ENCODE data around the gene METTL17. TPM values are rescaled to one million over a fixed set of nuclear protein-coding genes. Genes with fewer than 3 reads are reported as not detected.

METTL17 gene
- total and polyA plus RNA-seq, 9 of the 15 experiments (the other 6 are each of a cell fraction or from before 2014, with no cell fraction given): 65.6 to 150 (median 90.0) TPM

DNA sequence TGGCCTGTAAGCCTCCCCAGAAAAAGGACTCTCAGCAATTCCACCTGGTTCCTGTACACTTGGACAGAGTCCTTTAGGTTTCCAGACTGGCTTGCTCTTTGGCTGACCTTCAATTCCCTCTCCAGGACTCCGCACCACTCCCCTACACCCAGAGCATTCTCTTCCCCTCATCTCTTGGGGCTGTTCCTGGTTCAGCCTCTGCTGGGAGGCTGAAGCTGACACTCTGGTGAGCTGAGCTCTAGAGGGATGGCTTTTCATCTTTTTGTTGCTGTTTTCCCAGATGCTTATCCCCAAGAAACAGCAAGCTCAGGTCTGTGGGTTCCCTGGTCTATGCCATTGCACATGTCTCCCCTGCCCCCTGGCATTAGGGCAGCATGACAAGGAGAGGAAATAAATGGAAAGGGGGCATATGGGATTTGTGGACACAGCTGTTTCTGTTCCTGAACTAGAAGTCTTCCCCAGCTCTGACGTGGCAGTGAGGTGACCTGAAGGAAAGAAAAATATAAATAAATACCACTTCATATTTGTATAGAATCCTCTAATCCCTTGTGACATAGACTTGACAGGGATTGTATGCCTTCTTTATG is 53.7 kb downstream of the METTL17 start:
- peak overlapping the region; percentile 86 for H2AFZ ChIP-seq (ENCODE audit: low read depth, low read length)
- ChIA-PET POLR2A (interaction anchor here (0.7 kb wide), 1 partner anchor 28 kb away, joined by 3 read pairs; no protein-coding TSS in a partner anchor), CTCF (ENCODE audit: low intra/inter-chr PET ratio) (interaction anchor here (0.9 kb wide), 1 partner anchor 29 kb away, joined by 3 read pairs; no protein-coding TSS in a partner anchor)
- H3K27me3 ChIP-seq (ENCODE audit: control insufficient read depth in 2 of 2, insufficient read depth in 2 of 2, low read length in 2 of 2): no peaks in the 10 kb centered on the region
- 70% methylated on average over 2 of the region's 2 CpGs for WGBS (ENCODE audit: insufficient coverage, low coverage, missing lambda C conversion rate)
- no peaks in the 10 kb centered on the region for H3K9me3 ChIP-seq (replicated peaks; ENCODE audit: control insufficient read depth, insufficient read depth, low read depth, low read length)
- no peak overlapping the region for H3K27ac ChIP-seq (ENCODE audit: extremely low read depth, low read depth, low read length)
- no peaks in the 10 kb centered on the region for H4K20me1 ChIP-seq (replicated peaks; ENCODE audit: control insufficient read depth, insufficient read depth, low read length)
- TF ChIP-seq CC2D1A (IDR thresholded peaks at IDR 0.05): no peak
- TF ChIP-seq ZNF384 (IDR thresholded peaks at IDR 0.05; ENCODE audit: low read depth, low read length): no peak
- no peak for TF ChIP-seq RCOR1 (IDR thresholded peaks at IDR 0.05; ENCODE audit: borderline replicate concordance in 1 of 2, low read depth in 2 of 2, low read length in 2 of 2)
- no peak for TF ChIP-seq RBFOX2 (IDR thresholded peaks at IDR 0.05; ENCODE audit: low read depth, low read length)
- no peak for TF ChIP-seq MED1 (CRISPR knock-in tag; IDR thresholded peaks at IDR 0.05; ENCODE audit: borderline replicate concordance)
- TF ChIP-seq PCBP2 (IDR thresholded peaks at IDR 0.05; ENCODE audit: low read depth, low read length, poor library complexity, severe bottlenecking): no peak
- no peak for TF ChIP-seq TEAD4 (IDR thresholded peaks at IDR 0.05; ENCODE audit: low read length)
- no peak for TF ChIP-seq TEAD4 (CRISPR knock-in tag; IDR thresholded peaks at IDR 0.05; ENCODE audit: borderline replicate concordance)
- no peak for TF ChIP-seq ETV6 (IDR thresholded peaks at IDR 0.05; ENCODE audit: borderline replicate concordance in 1 of 2, low read depth in 2 of 2, low read length in 1 of 2)
- TF ChIP-seq ETV6 (CRISPR knock-in tag; IDR thresholded peaks at IDR 0.05; ENCODE audit: borderline replicate concordance): no peak
- no peak overlapping the region for H3K4me3 ChIP-seq
- no peak overlapping the region; the same call in 1 of the 2 replicates for H3K4me2 ChIP-seq (ENCODE audit: insufficient read depth, low read length)
- ATAC-seq (no peak), DNase-seq (ENCODE audit: extremely low read depth in 1 of 4, low spot score in 3 of 4) (no peak), FAIRE-seq (no peak)
- intact Hi-C loops (cut with micrococcal nuclease): loop anchor here (5.0 kb wide), 1 partner anchor 186 kb away; no protein-coding TSS in a partner anchor
- BruUV-seq (replicated peaks): no TSS peak
- H3K4me1 ChIP-seq (replicated peaks in 1 of 2; ENCODE audit: control insufficient read depth in 2 of 2, insufficient read depth in 2 of 2, low read length in 2 of 2): peaks cover 5 to 21% of the 10 kb centered on the region in 2 experiments; a peak in 4 of 5 replicates
- H3K79me2 ChIP-seq (ENCODE audit: control insufficient read depth, insufficient read depth, low read length): no peaks in the 10 kb centered on the region
- in situ Hi-C loops (cut with MboI): no loop called here
- H3K9ac ChIP-seq (ENCODE audit: insufficient read depth in 1 of 2, low read depth in 2 of 2, low read length in 2 of 2): no peak overlapping the region
- H3K9me1 ChIP-seq (ENCODE audit: control insufficient read depth, insufficient read depth, low read length): no peaks in the 10 kb centered on the region
- no peaks in the 10 kb centered on the region for H3K36me3 ChIP-seq (ENCODE audit: control insufficient read depth, insufficient read depth, low read length)

Data from K562 (cell line).